ES-I3 (cell line): ENCODE results near the gene MTARC1.

ENCODE experiments used
- H3K36me3 ChIP-seq: 2 replicates; pipeline ENCODE4 v1.6.1; 2013; ENCODE audit warnings: mild to moderate bottlenecking, low read length, control low read depth, moderate library complexity; ENCODE audit not compliant: insufficient read depth
- H3K4me1 ChIP-seq: 2 replicates; pipeline ENCODE4 v1.6.1; 2013; ENCODE audit warnings: mild to moderate bottlenecking, control low read depth, low read length; ENCODE audit not compliant: insufficient read depth
- H3K9ac ChIP-seq: 2 replicates; pipeline ENCODE4 v1.6.1; 2013; ENCODE audit warnings: low read depth, mild to moderate bottlenecking, low read length, moderate library complexity
- H3K9me3 ChIP-seq: 2 replicates; pipeline ENCODE4 v1.6.1; 2013; ENCODE audit warnings: mild to moderate bottlenecking, low read length, moderate library complexity; ENCODE audit not compliant: control insufficient read depth, insufficient read depth

MTARC1 gene

GRCh38 chr1:220804202-220804586 is 17.5 kb downstream of the MTARC1 start:
- no peaks in the 10 kb centered on the region for H3K9me3 ChIP-seq
- peaks cover 8% of the 10 kb centered on the region; the same call in 1 of the 2 replicates for H3K4me1 ChIP-seq
- 0 out of 2 replicates have a peak, but pooled peaks cover 3% of the 10 kb centered on the region for H3K36me3 ChIP-seq
- H3K9ac ChIP-seq: no peak overlapping the region

GRCh38 chr1:220806408-220806807 is 19.7 kb downstream of the MTARC1 start:
- no peak overlapping the region for H3K9ac ChIP-seq

DNA sequence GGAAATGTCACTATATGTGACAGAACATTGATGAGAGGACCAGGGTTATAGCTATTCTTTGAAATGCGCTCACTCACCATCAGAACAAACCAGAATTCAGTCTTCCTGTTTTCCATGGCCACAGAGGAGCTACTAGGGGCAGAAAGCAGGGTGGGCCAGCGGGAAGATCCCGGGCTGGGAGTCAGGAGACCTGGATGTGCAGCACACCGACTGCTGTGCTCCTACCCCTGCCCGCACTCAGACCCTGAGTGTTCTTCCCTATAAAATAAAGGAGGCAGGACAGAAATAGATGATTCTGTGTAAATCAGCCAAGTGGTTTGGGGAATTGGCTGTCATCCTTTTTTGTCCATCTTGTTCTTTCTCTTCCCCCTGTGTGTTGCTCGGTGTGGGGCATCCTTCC is 21.0 kb downstream of the MTARC1 start:
- H3K9ac ChIP-seq: no peak overlapping the region
- H3K36me3 ChIP-seq: peaks cover 5% of the 10 kb centered on the region; the same call in 1 of the 2 replicates
- H3K9me3 ChIP-seq: no peaks in the 10 kb centered on the region
- peaks cover 8% of the 10 kb centered on the region; the same call in 1 of the 2 replicates for H3K4me1 ChIP-seq

More at GRCh38 chr1:220806408-220806807, 19.7 kb downstream of the MTARC1 start:
- H3K36me3 ChIP-seq: 0 out of 2 replicates have a peak, but pooled peaks cover 3% of the 10 kb centered on the region
- H3K4me1 ChIP-seq: peaks cover 8% of the 10 kb centered on the region; the same call in 1 of the 2 replicates
- H3K9me3 ChIP-seq: no peaks in the 10 kb centered on the region

DNA sequence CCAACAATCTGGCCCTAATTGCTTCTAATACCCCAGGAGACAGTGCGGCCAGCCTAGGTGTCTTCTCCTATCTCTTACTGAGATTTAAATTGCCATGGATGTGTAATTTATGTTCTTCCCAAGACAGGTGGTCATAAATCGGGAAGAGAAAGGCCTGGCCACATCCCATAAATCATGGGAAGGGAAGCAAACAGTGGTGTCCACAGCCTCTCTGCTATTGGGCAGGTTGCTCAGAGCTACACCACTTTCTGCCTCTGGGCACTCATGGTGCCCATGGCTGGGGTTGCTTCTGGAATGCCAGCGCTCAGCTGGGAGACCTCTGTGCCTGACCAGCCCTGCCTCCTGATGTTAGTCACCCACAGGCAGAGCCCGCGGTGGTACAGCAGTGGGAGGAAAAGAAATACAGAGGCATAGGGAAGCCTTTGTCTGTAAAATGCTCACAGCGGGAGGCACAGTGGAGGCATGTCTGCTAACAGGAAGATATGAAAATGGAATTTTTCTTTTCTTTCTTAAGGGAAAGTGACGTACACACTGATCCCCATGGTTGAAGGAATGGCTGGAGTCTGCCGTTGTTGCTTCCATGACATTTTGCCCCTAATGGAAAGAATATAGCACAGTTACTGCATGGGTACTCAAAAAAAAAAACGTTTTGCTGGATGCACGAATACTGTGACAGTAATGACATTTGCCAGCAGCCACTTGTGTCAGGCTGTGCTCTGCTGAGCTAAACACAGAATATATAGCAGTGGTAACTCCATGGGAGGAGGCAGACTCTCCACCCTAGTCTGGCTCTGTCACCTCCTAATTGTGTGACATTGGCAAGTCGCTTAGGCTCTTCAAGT is 21.9 kb downstream of the MTARC1 start:
- H3K36me3 ChIP-seq: peaks cover 5% of the 10 kb centered on the region; the same call in 1 of the 2 replicates

GRCh38 chr1:220809187-220809550 is 22.5 kb downstream of the MTARC1 start:
- no peaks in the 10 kb centered on the region for H3K9me3 ChIP-seq
- peaks cover 5% of the 10 kb centered on the region; the same call in 1 of the 2 replicates for H3K36me3 ChIP-seq
- no peak overlapping the region for H3K9ac ChIP-seq
- H3K4me1 ChIP-seq: peaks cover 8% of the 10 kb centered on the region; the same call in 1 of the 2 replicates

More for the DNA sequence above, 21.9 kb downstream of the MTARC1 start:
- H3K9me3 ChIP-seq: no peaks in the 10 kb centered on the region
- peaks cover 8% of the 10 kb centered on the region; the same call in 1 of the 2 replicates for H3K4me1 ChIP-seq
- H3K9ac ChIP-seq: no peak overlapping the region

DNA sequence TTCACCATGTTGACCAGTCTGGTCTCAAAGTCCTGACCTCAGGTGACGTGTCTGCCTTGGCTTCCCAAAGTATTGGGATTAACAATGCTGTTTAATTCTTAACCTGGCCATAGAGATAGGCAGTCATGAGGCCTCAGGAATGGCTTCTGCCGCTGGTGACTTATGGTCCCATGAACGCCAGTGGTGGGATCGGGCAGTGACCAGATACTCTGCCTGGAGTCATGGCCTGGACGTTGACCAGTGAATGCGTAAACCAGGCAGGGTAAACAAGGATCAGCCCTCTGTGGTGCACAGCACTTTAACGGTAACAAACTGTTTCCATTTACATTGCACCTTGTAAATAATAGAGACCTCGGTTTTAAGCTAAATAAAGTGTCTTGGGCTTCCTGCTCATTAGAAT is 23.0 kb downstream of the MTARC1 start:
- Histone ChIP-seq H3K4me1 (peaks cover 8% of the 10 kb centered on the region; the same call in 1 of the 2 replicates), H3K9ac (no peak overlapping the region), H3K9me3 (no peaks in the 10 kb centered on the region), H3K36me3 (peaks cover 5% of the 10 kb centered on the region; the same call in 1 of the 2 replicates)

- H3K36me3 ChIP-seq: peaks cover 5% of the 10 kb centered on the region; the same call in 1 of the 2 replicates
- H3K9me3 ChIP-seq: no peaks in the 10 kb centered on the region
- H3K4me1 ChIP-seq: peaks cover 8% of the 10 kb centered on the region; the same call in 1 of the 2 replicates
- peak overlapping the region; percentile 28; the same call in 1 of the 2 replicates for H3K9ac ChIP-seq
Measured at GRCh38 chr1:220810179-220810653, 23.5 kb downstream of the MTARC1 start.

- Histone ChIP-seq H3K36me3 (peaks cover 5% of the 10 kb centered on the region; the same call in 1 of the 2 replicates), H3K9me3 (no peaks in the 10 kb centered on the region), H3K9ac (no peak overlapping the region), H3K4me1 (peaks cover 8% of the 10 kb centered on the region; the same call in 1 of the 2 replicates)
Measured at GRCh38 chr1:220810963-220811362, 24.2 kb downstream of the MTARC1 start.

- peaks cover 2% of the 10 kb centered on the region for H3K36me3 ChIP-seq
- H3K9ac ChIP-seq: no peak overlapping the region
- peaks cover 8% of the 10 kb centered on the region; the same call in 1 of the 2 replicates for H3K4me1 ChIP-seq
- no peaks in the 10 kb centered on the region for H3K9me3 ChIP-seq
Measured at GRCh38 chr1:220811695-220812094, 25.0 kb downstream of the MTARC1 start.

DNA sequence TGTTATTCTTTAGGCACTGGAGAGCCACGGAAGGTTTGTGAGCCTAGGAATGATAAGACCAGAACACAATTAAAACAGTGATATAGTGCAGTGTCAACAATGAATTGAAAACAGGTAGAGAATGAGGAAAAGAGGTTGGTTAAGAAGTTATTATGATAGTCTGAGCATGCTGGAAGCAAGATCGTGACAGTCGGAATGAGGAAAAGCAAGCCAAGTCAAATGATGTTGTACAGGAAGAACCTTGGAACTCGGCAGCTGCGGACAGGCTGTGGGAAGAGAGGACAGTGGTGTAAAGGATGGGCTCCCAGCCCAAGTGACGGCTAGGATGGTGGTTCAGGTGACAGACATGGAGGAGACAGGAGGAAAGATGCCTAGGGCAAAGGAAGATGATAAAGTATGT is 25.6 kb downstream of the MTARC1 start:
- H3K36me3 ChIP-seq: peaks cover 2% of the 10 kb centered on the region
- H3K9ac ChIP-seq: no peak overlapping the region
- H3K4me1 ChIP-seq: peaks cover 8% of the 10 kb centered on the region; the same call in 1 of the 2 replicates

DNA sequence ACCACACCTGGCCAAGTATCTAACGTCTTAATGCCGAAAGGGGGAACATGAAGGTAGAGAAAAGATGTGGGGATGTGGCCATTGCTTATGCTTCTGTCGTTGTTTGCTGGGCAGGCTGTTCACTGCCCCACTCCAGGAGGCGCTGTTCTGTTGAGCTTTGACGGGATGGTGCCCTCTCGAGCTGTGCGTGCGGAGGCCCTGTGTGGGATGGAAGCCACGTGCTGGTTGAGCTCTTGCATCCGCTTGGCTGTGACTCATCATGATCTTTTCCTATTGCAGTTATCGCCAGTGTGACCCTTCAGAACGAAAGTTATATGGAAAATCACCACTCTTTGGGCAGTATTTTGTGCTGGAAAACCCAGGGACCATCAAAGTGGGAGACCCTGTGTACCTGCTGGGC is 26.3 kb downstream of the MTARC1 start:
- H3K4me1 ChIP-seq: peaks cover 9% of the 10 kb centered on the region
- peaks cover 2% of the 10 kb centered on the region for H3K36me3 ChIP-seq
- H3K9ac ChIP-seq: no peak overlapping the region
- no peaks in the 10 kb centered on the region for H3K9me3 ChIP-seq

More for the DNA sequence above, 25.6 kb downstream of the MTARC1 start:
- H3K9me3 ChIP-seq: no peaks in the 10 kb centered on the region

GRCh38 chr1:220815409-220815808 is 28.7 kb downstream of the MTARC1 start:
- Histone ChIP-seq H3K9ac (no peak overlapping the region), H3K4me1 (peaks cover 14% of the 10 kb centered on the region; the same call in 1 of the 2 replicates), H3K36me3 (peaks cover 2% of the 10 kb centered on the region), H3K9me3 (no peaks in the 10 kb centered on the region)

- Histone ChIP-seq H3K4me1 (peaks cover 14% of the 10 kb centered on the region; the same call in 1 of the 2 replicates), H3K9ac (no peak overlapping the region), H3K9me3 (no peaks in the 10 kb centered on the region), H3K36me3 (no peaks in the 10 kb centered on the region; the same call in 1 of the 2 replicates)
Measured at GRCh38 chr1:220817907-220818306, 31.2 kb downstream of the MTARC1 start.

DNA sequence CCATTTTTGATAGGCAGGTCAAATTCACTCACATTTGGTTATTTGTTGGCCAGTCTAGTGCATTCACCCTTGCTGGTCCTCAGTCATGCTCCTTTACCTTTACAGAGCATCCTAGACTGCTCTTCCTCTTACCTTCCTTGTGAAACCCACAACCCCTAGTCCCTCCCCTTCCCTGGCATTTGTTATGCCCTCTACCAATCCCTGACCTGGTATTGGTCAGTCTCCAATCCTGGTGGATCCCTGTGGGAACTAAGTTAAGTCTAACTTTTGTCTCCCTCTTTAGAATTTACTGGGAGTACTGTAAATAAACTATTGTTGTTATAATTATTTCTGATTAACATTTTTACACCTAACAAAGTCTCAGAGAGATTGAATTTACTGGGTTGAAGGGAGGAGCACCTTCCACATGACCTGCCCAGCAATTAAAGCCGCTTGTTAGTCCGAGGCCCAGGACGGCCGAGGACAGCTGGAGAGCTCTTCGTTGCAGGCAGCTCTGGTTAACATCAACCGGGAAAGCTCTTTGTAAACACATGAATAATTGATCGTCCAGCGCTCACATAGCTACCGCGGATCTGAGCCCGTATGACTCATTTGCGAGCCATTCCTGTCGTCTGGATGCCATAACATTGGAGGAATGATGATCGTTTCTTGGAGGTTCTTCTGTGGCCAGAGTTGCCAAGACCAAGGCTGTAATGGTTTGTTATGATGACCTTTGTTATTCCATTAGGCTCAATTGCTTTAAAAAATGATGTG is 31.9 kb downstream of the MTARC1 start:
- H3K9ac ChIP-seq: no peak overlapping the region; the same call in 1 of the 2 replicates
- peaks cover 19% of the 10 kb centered on the region; the same call in 1 of the 2 replicates for H3K4me1 ChIP-seq
- no peaks in the 10 kb centered on the region; the same call in 1 of the 2 replicates for H3K36me3 ChIP-seq
- no peaks in the 10 kb centered on the region for H3K9me3 ChIP-seq
